CD14-positive monocyte (primary cell): ENCODE data around the gene PAFAH2. TPM values are rescaled to one million over a fixed set of nuclear protein-coding genes. Genes with fewer than 3 reads are reported as not detected.

Experiments used
- DNase-seq, 3 donors: peaks; one replicate each; pipeline ENCODE4 v3.0.0-alpha.2; 2011 to 2022
- H2AFZ ChIP-seq: 2 replicates; pipeline ENCODE4 v1.6.0; 2012; ENCODE audit warnings: mild to moderate bottlenecking, low read depth, low read length, inconsistent platforms; ENCODE audit not compliant: insufficient read depth, poor library complexity, severe bottlenecking
- H3K27ac ChIP-seq, 2 donors: 1 replicate in 1 of 2; 2 replicates in 1 of 2; pipeline ENCODE4 v1.5.1; 2012 to 2013; ENCODE audit warnings: low read length in 2 of 2, control low read depth in 1 of 2, inconsistent platforms in 1 of 2, low read depth in 1 of 2, mild to moderate bottlenecking in 1 of 2
- H3K27me3 ChIP-seq, 2 donors: one replicate each; pipeline versions ENCODE4 v1.6.0 to v1.6.1; 2011 to 2013; ENCODE audit warnings: low read length in 2 of 2; ENCODE audit not compliant: control insufficient read depth in 2 of 2, insufficient read depth in 2 of 2
- H3K36me3 ChIP-seq, 2 donors: replicated peaks in 1 of 2; 1 replicate in 1 of 2; 2 replicates in 1 of 2; pipeline versions ENCODE4 v1.5.1 to v1.6.1; 2012 to 2013; ENCODE audit warnings: low read length in 2 of 2, control low read depth in 1 of 2, inconsistent platforms in 1 of 2, mild to moderate bottlenecking in 1 of 2; ENCODE audit not compliant: insufficient read depth in 2 of 2, control insufficient read depth in 1 of 2
- H3K4me1 ChIP-seq, 2 donors: 1 replicate in 1 of 2; 2 replicates in 1 of 2; pipeline versions ENCODE4 v1.5.1 to v1.6.1; 2012 to 2013; ENCODE audit warnings: low read length in 2 of 2, control low read depth in 1 of 2, inconsistent platforms in 1 of 2, mild to moderate bottlenecking in 1 of 2, moderate library complexity in 1 of 2; ENCODE audit not compliant: insufficient read depth in 2 of 2, control insufficient read depth in 1 of 2
- H3K4me2 ChIP-seq: replicated peaks from 2 replicates; pipeline ENCODE3; 2012; ENCODE audit warnings: low read length, moderate library complexity, mild to moderate bottlenecking; ENCODE audit not compliant: poor library complexity, severe bottlenecking; ENCODE audit errors: extremely low read depth
- H3K4me3 ChIP-seq, 3 experiments: fragments of 200-600 bp in 1 of 3; sonication (generic) in 1 of 3; replicated peaks in 1 of 3; 1 replicate in 2 of 3; 2 replicates in 1 of 3; pipeline ENCODE4 v1.5.1; 2011 to 2013; ENCODE audit warnings: low read length in 3 of 3, mild to moderate bottlenecking in 3 of 3, control low read depth in 2 of 3, low read depth in 2 of 3, inconsistent platforms in 1 of 3, moderate library complexity in 1 of 3
- H3K79me2 ChIP-seq: 2 replicates; pipeline ENCODE4 v1.6.0; 2012; ENCODE audit warnings: mild to moderate bottlenecking, control low read depth, inconsistent platforms, low read length, moderate library complexity; ENCODE audit not compliant: insufficient read depth
- H3K9ac ChIP-seq: 2 replicates; pipeline ENCODE4 v1.6.0; 2017; ENCODE audit warnings: low read length, mild to moderate bottlenecking; ENCODE audit not compliant: insufficient read depth, poor library complexity, severe bottlenecking
- H3K9me3 ChIP-seq, 2 donors: replicated peaks in 1 of 2; 1 replicate in 1 of 2; 2 replicates in 1 of 2; pipeline versions ENCODE4 v1.5.1 to v1.6.1; 2012 to 2013; ENCODE audit warnings: low read length in 2 of 2, control low read depth in 1 of 2; ENCODE audit not compliant: control insufficient read depth in 1 of 2, insufficient read depth in 1 of 2
- H4K20me1 ChIP-seq: 2 replicates; pipeline ENCODE4 v1.6.0; 2012; ENCODE audit warnings: mild to moderate bottlenecking, low read length, control low read depth, moderate library complexity; ENCODE audit not compliant: insufficient read depth
- H3K27ac Mint-ChIP-seq, 7 donors: one replicate each; pipeline ENCODE4 v1.8.0; 2020; ENCODE audit warnings: mild to moderate bottlenecking in 7 of 7, mixed read lengths in 7 of 7, moderate library complexity in 6 of 7, inconsistent platforms in 2 of 7
- H3K27me3 Mint-ChIP-seq, 3 donors: one replicate each; pipeline ENCODE4 v1.8.0; 2021 to 2022; ENCODE audit warnings: low read depth in 3 of 3, mild to moderate bottlenecking in 3 of 3, mixed read lengths in 3 of 3, moderate library complexity in 3 of 3, inconsistent platforms in 1 of 3
- H3K36me3 Mint-ChIP-seq, 2 donors: one replicate each; pipeline ENCODE4 v1.8.0; 2020; ENCODE audit warnings: mixed read lengths in 2 of 2, inconsistent platforms in 1 of 2, mild to moderate bottlenecking in 1 of 2
- H3K4me1 Mint-ChIP-seq: one replicate; pipeline ENCODE4 v1.8.0; 2020; ENCODE audit warnings: mild to moderate bottlenecking, mixed read lengths
- H3K4me3 Mint-ChIP-seq, 2 donors: one replicate each; pipeline ENCODE4 v1.8.0; 2020; ENCODE audit warnings: mild to moderate bottlenecking in 2 of 2, mixed read lengths in 2 of 2, moderate library complexity in 1 of 2
- H3K9me3 Mint-ChIP-seq, 7 donors: one replicate each; pipeline ENCODE4 v1.8.0; 2020 to 2022; ENCODE audit warnings: mixed read lengths in 7 of 7, mild to moderate bottlenecking in 6 of 7, moderate library complexity in 6 of 7, inconsistent platforms in 2 of 7
- CTCF ChIP-seq: fragments of 200-600 bp; IDR thresholded peaks from one replicate; pipeline ENCODE4 v1.8.0; 2022; ENCODE audit warnings: antibody characterized with exemption, mild to moderate bottlenecking
- WGBS: methylation state at CpG from one replicate; pipeline ENCODE4 v1.1.5; 2013; ENCODE audit warnings: missing lambda C conversion rate; ENCODE audit not compliant: insufficient coverage; 5-methylcytosine and 5-hydroxymethylcytosine counted together
- intact Hi-C, 2 donors: fragments of 100-400 bp; cut with micrococcal nuclease; formaldehyde crosslinking; loops; one replicate each; pipeline versions ENCODE4 v1.15.0 to v1.15.1; 2023
- polyA plus RNA-seq, 3 donors: library from polyadenylated mRNA; depleted of rRNA in 1 of 3; unstranded in 2 of 3; stranded (reverse) in 1 of 3; fragments of 300-500 nt in 2 of 3; fragments of >200 nt in 1 of 3; fragmentation: Illumina TruSeq in 2 of 3; gene quantifications; 1 replicate in 2 of 3; 2 replicates in 1 of 3; pipeline ENCODE4 v1.2.3, GENCODE V29; 2012 to 2021

Gene PAFAH2
- polyA plus RNA-seq, 3 donors = 6.4 to 9.2 (median 6.8) TPM

GRCh38 chr1:26034504-26035202, 36.8 kb upstream of the PAFAH2 start:
- Mint-ChIP-seq H3K36me3 (no peaks in the 10 kb centered on the region), H3K27ac (peak overlapping the region in 3 of 7 donors; percentile 8 to 66 (median 32)), H3K9me3 (peaks cover 0 to 5% (median 0%) of the 10 kb centered on the region in 7 donors), H3K4me3 (peak overlapping the region; percentile 95 to 96), H3K4me1 (peaks cover 15% of the 10 kb centered on the region), H3K27me3 (peaks cover 21 to 33% (median 28%) of the 10 kb centered on the region in 3 donors)
- Histone ChIP-seq H3K36me3 (no peaks in the 10 kb centered on the region), H3K4me1 (peaks cover 11 to 21% of the 10 kb centered on the region in 2 donors), H4K20me1 (no peaks in the 10 kb centered on the region), H3K27me3 (peaks cover 0 to 24% of the 10 kb centered on the region in 2 donors), H3K4me3 (peak overlapping the region; percentile 57 to 83 (median 80)), H3K9me3 (no peaks in the 10 kb centered on the region), H3K79me2 (no peaks in the 10 kb centered on the region), H2AFZ (peak overlapping the region; percentile 95), H3K9ac (peak overlapping the region; percentile 67), H3K27ac (no peak overlapping the region), H3K4me2 (peak overlapping the region; percentile 96)
- no peak for TF ChIP-seq CTCF
- intact Hi-C loops = loop anchor here (5.0 to 10.0 kb wide), 2 partner anchors 110 to 383 kb away; no protein-coding TSS in a partner anchor
- no peak for DNase-seq
- 17% methylated on average over 11 of the region's 15 CpGs for WGBS

GRCh38 chr1:26032656-26033357, 34.9 kb upstream of the PAFAH2 start:
- H3K4me3 Mint-ChIP-seq = no peak overlapping the region
- intact Hi-C loops = loop anchor here (10.0 kb wide), 1 partner anchor 112 kb away; no protein-coding TSS in a partner anchor
- Histone ChIP-seq H2AFZ (no peak overlapping the region), H3K9ac (no peak overlapping the region), H3K27ac (no peak overlapping the region), H3K4me3 (no peak overlapping the region), H3K79me2 (no peaks in the 10 kb centered on the region), H3K4me2 (no peak overlapping the region), H4K20me1 (no peaks in the 10 kb centered on the region), H3K4me1 (peaks cover 11 to 21% of the 10 kb centered on the region in 2 donors), H3K27me3 (peaks cover 0 to 24% of the 10 kb centered on the region in 2 donors), H3K9me3 (no peaks in the 10 kb centered on the region), H3K36me3 (no peaks in the 10 kb centered on the region)
- peaks cover 21 to 28% (median 27%) of the 10 kb centered on the region in 3 donors for H3K27me3 Mint-ChIP-seq
- H3K36me3 Mint-ChIP-seq = no peaks in the 10 kb centered on the region
- TF ChIP-seq CTCF = no peak
- H3K27ac Mint-ChIP-seq = peak overlapping the region in 1 of 7 donors; percentile 28
- H3K9me3 Mint-ChIP-seq = peaks cover 0 to 5% (median 0%) of the 10 kb centered on the region in 7 donors
- H3K4me1 Mint-ChIP-seq = peaks cover 15% of the 10 kb centered on the region
- 90% methylated on average over 3 of the region's 12 CpGs for WGBS
- DNase-seq = peak in 1 of 3 donors; percentile 48
